ENCODE data around the gene TAF1A.

- TF ChIP-seq CTCF (IDR thresholded peaks at IDR 0.05; ENCODE audit: insufficient read depth, low read depth, low read length): no peak
- no peak for TF ChIP-seq EZH2 (IDR thresholded peaks at IDR 0.05; ENCODE audit: insufficient read depth, low read length)
Observed at GRCh38 chr1:222525951-222526350, 63.8 kb downstream of the TAF1A start.

Data from astrocyte (in vitro differentiated cells and primary cell).